GM23248 (cell line): ENCODE data around the gene SLC36A4.

Experiments
- EZH2 ChIP-seq: fragments of 200-600 bp; sonication (generic); IDR thresholded peaks from 2 replicates; pipeline ENCODE4 v1.6.1; 2018; ENCODE audit warnings: antibody characterized with exemption, mild to moderate bottlenecking; ENCODE audit not compliant: insufficient read depth, poor library complexity, severe bottlenecking
- EZH2phosphoT487 ChIP-seq: fragments of 200-600 bp; sonication (generic); IDR thresholded peaks from 2 replicates; pipeline ENCODE4 v1.6.1; 2018; ENCODE audit warnings: antibody characterized with exemption, moderate library complexity, mild to moderate bottlenecking, low read depth; ENCODE audit not compliant: insufficient read depth

GRCh38 chr11:93239966-93240365, 42.2 kb upstream of the SLC36A4 start:
- TF ChIP-seq EZH2 (no peak), EZH2phosphoT487 (no peak)
